HG03159 (cell line): ENCODE results near the gene EEF1A1.
A peak's percentile ranks its signal among the peaks of the same experiment; 100 is the strongest.
"Not testable (repeated sequence)": the region's sequence is repeated elsewhere in the genome, so short reads cannot be mapped to it uniquely, and the experiment has no call there.

ENCODE experiments used
- ATAC-seq: cut with Tn5 transposase; IDR thresholded peaks from one replicate; pipeline ENCODE4 v1.9.1; 2021; ENCODE audit warnings: mild to moderate bottlenecking, moderate library complexity; ENCODE audit not compliant: unreplicated experiment

The EEF1A1 gene

DNA sequence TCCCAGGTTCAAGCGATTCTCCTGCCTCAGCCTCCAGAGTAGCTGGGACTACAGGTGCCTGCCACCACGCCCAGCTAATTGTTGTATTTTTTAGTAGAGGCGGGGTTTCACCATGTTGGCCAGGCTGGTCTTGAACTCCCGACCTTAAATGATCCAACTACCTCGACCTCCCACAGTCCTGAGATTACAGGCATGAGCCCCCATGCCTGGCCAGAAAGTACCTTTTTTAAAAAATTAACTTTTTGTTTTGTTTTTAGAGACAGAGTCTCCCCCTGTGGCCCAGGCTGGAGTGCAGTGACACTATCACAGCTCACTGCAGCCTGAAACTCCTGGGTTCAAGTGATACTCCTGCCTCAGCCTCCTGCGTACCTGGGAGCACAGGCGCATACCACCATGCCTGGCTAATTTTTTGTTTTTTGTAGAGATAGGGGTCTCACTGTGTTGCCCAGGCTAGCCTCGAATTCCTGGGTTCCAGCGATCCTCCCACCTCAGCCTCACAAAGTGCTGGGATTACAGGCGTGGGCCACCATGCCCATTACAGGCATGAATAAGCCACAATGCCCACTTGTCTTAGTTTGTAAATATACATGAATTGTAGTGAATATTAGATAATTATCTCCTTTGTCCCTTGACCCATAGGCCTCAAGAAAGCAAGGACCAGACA, 17.4 kb upstream of the EEF1A1 start:
- ATAC-seq, result no peak

DNA sequence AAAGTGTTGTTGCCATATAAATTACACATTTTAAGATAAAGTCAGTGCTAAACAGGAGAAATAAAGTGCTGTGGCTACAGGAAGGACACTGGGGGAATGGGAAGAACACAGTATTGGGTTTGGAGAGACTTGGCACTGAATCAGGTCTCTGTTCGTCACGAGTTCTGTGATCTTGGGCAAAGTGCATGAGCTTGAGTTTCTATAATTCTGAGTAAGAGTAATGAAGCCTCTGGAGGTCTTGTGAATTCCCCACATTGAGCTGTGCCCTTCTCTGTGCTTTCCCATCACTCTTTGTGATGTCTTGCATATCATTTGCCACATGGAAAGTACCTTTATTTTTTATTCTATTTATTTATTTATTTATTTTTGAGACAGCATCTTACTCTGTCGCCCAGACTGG, 16.8 kb upstream of the EEF1A1 start:
- ATAC-seq, result no peak

DNA sequence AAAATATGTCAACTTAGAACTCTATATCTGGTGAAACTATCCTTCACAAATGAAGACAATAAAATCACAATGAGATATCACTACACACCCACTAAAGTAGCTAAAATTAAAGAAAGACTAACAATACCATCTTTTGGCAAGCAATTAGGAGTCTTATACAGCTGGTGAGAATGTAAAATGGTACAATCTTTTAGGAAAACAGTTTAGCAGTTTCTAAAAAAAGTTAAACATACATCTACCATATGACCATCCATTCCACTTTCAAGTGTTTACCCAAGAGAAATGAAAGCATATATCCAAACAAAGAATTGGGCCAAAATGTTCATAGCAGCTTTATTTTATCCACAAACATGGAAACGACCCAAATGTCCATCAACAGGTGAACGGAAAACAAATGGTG, 13.8 kb upstream of the EEF1A1 start:
- no peak for ATAC-seq

DNA sequence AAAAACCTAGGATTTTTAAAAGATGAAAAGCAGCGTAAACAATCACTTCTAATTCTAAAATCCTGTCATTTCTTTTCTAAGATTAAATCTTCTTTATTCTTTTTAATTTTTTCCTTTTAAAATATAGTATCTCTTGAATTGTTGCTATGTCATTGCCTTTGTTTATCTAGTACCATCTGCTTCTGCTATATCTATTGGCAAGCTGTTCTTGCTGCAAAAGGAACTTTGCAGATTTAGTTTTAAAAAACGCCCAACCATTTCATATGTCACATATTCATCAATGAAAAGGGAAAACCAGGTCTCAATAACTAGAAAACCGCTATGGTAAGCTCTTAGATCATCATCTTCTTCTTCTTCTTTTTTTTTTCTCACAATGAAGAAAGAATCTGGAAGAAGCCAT, 11.5 kb upstream of the EEF1A1 start:
- no peak for ATAC-seq

DNA sequence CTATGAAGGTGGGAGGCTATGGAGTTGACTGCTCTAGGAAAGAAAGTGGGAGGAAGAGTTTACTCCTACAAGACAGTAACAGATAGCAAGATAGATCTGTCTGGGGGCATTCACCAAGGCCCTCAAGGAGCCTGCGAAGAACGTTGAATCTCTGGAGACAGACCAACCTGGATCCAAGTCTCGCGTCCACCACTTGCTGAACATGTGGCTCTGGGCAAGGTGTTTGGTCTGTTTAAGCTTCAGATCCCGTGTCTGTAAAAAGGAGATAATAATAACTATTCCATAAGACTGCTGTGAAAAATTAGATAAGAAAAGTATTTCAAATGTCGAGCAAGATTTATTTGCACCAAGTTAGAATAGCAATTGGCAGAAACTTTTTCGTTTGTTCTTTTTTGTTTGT, 8.1 kb upstream of the EEF1A1 start:
- no peak for ATAC-seq

DNA sequence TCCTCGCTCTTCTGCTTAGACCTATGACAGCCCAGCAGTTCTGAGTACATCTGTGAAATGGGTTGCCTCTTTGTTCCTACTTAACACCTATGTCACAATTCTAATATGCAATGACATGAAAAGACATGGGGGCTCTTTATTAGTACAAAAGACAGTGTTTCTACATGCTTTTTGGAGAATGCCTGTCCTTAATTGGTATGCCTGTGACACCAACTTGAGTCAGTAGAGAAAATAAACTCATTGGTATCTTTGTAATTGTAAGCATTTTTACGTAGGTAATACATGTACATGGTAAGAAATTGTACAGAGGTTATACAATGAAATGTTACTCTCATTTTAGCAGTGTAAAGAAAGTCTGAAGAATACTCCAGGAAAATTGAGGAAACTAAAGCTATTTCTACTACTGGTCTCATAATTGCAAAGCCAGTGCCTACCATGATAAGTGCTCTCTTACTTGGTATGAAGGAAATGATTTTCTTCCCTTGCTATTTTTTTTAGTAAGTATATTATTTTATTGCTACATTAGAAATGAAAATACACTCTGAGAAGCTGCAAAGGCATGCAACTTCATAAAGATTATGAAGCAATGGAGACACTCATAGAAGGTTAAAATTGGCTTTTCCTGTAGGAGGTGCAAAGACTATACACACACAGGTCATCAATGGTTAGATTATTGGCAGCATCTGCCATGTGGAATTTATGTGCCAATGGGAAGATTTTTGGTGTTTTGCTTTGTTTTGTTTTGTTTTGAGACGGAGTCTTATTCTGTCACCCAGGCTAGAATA, 4.9 kb upstream of the EEF1A1 start:
- ATAC-seq, result no peak

DNA sequence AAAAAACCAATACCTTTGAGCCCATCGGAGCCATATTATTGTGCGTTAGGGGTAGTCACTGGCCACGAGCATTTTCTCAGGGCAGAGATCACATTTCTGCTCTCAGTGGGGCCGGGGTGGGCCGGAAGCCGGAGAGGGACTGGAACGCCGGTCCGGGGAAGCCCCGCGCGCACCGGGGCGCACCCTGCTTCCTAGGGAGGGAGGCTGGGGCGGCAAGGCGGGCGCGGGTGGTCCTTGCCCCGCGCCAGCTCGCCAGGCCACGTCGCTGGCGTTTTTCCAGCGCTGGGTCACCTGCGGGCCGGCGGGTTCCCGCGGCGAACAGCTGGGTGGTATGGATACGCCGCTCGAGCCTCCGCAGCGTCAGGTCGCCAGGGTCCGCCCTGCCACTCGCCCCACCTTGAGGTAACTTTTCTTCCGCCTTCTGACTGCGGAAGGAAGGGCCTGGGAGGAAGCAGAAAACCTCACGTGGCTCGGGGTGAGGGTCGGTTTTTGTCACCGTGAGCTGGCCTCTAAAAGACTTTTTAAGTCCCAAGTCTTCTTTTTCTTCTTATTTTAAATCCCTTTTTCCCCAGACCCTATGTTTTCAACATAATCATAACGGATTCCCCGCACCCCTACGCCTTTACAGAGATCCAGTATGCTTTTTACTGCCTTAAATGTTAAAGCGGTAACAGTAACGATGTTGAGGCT, 2.7 kb upstream of the EEF1A1 start:
- ATAC-seq, result peak; percentile 43

DNA sequence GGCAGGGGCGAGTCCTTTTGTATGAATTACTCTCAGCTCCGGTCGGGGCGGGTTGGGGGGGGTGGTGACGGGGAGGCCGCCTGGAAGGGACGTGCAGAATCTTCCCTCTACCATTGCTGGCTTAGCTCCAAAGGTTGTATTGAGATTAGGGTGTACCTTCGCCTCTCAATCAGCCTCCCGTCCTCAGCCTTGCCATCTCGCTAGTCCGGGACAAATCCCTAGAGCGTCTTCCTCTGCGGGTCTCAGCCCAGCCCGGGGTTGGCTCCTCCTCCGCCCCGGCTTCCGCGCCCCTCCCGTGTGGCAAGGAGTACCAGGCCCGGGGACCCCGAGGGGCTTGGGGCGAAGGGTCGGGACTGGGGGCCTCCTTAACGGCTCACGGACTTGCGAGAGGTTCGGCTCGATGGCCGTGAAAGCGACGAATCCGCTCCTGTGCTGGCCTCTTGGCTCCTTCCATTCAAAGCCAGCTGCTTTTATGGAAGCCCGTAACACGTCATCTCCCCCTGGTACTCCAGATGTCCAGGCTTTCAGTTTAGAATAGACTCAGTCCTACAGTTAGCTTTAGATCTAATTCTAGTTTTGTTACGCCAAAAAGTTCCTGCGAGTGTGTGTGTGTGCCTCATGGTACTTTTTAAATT, 636 bp upstream of the EEF1A1 start:
- peak; percentile 35 for ATAC-seq

DNA sequence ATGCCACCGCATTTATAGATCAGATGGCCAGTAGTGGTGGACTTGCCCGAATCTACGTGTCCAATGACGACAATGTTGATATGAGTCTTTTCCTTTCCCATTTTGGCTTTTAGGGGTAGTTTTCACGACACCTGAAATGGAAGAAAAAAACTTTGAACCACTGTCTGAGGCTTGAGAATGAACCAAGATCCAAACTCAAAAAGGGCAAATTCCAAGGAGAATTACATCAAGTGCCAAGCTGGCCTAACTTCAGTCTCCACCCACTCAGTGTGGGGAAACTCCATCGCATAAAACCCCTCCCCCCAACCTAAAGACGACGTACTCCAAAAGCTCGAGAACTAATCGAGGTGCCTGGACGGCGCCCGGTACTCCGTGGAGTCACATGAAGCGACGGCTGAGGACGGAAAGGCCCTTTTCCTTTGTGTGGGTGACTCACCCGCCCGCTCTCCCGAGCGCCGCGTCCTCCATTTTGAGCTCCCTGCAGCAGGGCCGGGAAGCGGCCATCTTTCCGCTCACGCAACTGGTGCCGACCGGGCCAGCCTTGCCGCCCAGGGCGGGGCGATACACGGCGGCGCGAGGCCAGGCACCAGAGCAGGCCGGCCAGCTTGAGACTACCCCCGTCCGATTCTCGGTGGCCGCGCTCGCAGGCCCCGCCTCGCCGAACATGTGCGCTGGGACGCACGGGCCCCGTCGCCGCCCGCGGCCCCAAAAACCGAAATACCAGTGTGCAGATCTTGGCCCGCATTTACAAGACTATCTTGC, 725 bp downstream of the EEF1A1 start:
- no peak for ATAC-seq

DNA sequence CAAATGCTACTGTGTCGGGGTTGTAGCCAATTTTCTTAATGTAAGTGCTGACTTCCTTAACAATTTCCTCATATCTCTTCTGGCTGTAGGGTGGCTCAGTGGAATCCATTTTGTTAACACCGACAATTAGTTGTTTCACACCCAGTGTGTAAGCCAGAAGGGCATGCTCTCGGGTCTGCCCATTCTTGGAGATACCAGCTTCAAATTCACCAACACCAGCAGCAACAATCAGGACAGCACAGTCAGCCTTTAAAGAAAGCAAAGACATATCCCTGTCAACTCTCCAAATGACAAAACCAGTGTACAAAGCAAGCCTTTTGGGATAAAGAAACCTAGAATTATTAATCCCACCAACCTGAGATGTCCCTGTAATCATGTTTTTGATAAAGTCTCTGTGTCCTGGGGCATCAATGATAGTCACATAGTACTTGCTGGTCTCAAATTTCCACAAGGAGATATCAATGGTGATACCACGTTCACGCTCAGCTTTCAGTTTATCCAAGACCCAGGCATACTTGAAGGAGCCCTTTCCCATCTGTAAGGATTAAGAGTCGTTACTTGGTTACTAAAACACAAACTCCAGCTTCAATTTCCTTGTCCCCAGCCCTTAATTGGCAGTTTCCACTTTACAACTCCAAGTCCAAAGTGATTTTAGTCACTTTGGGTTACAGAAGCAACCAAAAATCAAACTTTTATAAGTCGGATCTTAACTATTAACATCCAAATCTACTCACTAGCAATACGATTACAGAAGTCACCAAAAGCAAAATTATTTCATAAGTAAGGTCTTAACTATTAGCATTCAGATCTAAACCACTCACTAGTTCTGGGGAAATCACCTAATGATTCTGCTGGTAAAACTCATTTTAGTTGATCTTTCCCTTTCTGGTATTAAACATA, 1.6 kb downstream of the EEF1A1 start:
- not testable (repeated sequence) for ATAC-seq

DNA sequence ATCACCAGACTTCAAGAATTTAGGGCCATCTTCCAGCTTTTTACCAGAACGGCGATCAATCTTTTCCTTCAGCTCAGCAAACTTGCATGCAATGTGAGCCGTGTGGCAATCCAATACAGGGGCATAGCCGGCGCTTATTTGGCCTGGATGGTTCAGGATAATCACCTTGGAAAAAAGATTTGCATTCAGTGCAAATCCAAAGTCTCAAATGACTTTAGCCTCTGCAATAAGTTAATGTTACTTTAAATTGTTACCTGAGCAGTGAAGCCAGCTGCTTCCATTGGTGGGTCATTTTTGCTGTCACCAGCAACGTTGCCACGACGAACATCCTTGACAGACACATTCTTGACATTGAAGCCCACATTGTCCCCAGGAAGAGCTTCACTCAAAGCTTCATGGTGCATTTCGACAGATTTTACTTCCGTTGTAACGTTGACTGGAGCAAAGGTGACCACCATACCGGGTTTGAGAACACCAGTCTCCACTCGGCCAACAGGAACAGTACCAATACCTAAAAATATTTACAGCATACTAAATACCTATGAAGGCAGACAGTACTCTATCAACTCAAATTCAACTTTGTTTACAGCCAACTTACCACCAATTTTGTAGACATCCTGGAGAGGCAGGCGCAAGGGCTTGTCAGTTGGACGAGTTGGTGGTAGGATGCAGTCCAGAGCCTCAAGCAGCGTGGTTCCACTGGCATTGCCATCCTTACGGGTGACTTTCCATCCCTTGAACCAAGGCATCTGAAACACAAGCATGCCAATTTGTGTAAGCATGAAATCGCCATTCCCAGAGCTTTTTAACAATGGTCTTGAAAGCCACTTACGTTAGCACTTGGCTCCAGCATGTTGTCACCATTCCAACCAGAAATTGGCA, 2.5 kb downstream of the EEF1A1 start:
- not testable (repeated sequence) for ATAC-seq

DNA sequence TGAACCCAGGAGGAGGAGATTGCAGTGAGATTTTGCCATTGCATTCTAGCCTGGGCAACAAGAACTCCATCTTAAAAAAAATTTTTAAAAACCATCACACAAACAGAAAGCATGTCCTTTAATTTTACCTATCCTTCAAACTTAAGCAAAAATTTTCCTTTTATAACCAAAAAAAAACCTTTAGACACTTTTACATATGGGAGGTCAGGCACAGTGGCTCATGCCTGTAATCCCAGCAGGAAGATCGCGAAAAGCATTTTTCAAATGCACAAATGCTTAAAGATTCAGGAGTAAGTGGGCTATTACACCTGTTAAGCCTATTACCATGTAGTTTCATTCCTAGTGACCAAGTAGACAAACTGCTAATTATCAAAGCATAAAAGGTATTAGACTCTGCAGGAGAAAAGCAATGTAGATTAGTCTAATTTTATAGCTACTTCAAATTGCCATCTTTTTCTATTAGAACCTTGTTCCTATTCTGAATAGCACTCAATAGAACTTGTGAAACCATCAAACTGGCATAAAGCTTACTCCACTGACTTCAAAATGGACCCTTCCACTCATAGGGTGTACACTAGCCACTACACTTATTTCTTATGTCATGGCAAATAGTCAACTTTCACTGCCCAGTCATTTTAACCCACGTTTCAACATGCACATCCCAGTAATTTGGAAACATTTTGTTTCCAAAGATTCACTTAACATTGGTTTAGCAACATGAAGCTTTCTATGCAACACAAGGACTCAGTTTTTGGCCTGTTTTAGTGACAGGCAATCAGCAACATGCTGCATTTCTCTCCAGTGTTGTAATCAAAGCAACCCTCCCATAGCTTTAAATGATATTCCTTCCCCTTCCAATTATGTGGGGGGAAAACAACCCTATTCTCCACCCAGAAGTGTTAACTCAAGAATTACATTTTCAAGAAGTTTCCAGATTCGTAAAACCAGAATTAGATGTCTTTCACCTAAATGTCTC, 4.0 kb downstream of the EEF1A1 start:
- no peak for ATAC-seq

DNA sequence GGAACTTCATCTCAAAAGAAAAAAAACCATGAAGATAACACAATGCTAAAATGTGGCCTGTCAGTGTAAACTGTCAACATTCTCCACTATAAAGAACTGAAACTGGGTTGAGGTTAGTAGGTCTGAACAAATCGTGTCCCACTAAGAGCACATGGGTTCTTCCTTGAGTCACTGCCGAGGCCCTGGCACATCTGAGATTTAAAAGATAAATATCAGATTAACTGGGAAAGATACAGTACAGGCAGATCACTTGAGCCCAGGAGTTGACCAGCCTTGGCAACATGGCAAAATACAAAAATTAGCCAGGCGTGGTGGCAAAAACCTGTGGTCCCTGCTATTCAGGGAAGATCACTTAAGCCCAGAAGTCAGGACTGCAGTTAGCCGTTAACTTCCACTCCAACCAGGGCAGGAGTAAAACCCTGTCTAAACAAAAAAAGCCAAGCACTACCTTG, 5.6 kb downstream of the EEF1A1 start:
- peak; percentile 37 for ATAC-seq

DNA sequence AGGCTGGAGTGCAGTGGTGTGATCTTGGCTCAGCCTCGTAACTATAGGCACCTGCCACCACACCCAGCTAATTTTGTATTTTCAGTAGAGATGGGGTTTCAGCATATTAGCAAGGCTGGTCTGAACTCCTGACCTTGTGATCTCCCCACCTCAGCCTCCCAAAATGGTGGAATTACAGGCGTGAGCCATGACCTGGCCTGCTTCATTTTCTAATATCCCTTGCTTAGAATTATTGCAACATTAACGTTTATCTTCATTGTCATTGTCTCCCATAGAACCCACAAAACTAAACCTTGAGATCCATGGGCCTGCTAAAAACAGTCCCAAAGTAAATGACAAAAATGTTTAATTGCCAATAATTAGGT, 6.1 kb downstream of the EEF1A1 start:
- ATAC-seq, result no peak

DNA sequence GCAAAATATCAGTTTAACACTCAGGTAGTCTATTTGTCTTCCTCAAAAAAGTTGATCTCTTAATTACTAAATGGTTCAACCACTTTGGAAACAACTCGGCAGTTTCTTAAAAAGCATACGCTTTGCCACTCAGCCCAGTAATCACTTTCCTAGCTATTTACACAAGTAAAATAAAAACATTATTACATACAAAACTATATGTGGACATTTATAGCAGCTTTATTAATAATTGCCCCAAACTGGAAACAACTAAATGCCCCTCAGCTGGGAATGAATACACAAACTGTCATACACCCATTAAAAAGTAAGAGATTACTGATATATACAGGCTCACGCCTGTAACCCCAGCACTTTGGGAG, 7.4 kb downstream of the EEF1A1 start:
- no peak for ATAC-seq

DNA sequence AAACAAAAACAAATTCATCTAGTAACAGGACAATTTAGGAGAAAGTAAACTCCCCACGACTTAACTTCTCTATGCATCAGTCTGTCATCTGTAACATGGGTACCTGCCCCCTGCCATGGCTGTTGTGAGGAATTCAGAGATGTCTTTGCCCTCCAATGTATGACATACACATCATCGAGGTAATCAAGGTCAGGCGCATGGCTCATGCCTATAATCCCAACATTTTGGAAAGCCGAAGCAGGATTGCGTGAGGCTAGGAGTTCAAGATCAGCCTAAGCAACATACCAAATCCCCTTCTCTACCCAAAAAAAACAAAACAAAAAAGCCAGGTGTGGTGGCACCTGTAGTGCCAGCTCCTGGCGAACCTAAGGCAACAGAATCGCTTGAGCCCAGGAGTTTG, 9.0 kb downstream of the EEF1A1 start:
- ATAC-seq, result no peak

DNA sequence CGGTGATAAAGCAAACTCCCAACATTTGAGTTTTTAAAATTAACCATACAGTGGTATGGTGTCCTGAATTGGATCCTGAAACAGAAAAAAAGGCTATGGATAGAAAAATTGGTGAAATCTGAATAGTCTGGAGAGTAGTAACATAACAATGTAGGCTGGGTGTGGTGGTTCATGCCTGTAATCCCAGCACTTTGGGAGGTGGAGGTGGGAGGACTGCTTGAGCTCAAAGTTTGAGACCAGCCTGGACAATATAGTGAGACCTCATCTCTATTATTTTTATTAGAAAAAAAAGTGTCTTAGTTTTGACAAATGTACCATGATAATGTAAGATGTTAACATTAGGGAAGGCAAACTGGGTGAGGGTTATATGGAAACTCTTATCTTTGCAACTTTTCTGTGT, 11.0 kb downstream of the EEF1A1 start:
- no peak for ATAC-seq

DNA sequence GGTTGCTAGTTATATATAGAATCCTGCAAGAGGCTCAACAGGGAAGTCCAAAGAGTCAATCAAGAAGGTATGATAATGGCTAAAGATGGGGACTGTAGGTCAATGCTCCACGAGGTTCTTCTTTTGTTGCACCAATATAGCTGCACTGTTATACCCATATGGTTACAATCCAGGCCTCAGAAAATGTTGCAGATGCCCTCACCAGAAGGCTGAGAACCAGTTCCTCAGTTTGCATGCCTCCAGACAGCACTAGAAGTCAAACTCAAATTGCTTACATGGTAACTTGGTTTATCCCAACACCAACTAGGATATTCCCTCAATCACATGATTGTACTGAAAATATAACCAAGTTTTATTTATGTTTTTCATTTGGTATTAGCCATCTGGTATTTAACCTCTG, 12.1 kb downstream of the EEF1A1 start:
- ATAC-seq, result no peak
